Muscle of leg (tissue), 11 donors: ENCODE results near the gene CDH13. TPM values are rescaled to one million over a fixed set of nuclear protein-coding genes. Genes with fewer than 3 reads are reported as not detected.

Experiments
- DNase-seq: peaks from one replicate; pipeline ENCODE4 v3.0.0; 2013
- H3K27ac ChIP-seq: one replicate; pipeline ENCODE4 v1.5.1; 2013; ENCODE audit warnings: mild to moderate bottlenecking, low read length, control low read depth
- H3K27me3 ChIP-seq: one replicate; pipeline ENCODE4 v1.6.1; 2013; ENCODE audit warnings: low read length; ENCODE audit not compliant: control insufficient read depth, insufficient read depth
- H3K36me3 ChIP-seq: one replicate; pipeline ENCODE4 v1.6.1; 2013; ENCODE audit warnings: low read length; ENCODE audit not compliant: control insufficient read depth, insufficient read depth
- H3K4me1 ChIP-seq: one replicate; pipeline ENCODE4 v1.6.1; 2013; ENCODE audit warnings: low read length; ENCODE audit not compliant: control insufficient read depth, insufficient read depth
- H3K4me3 ChIP-seq: one replicate; pipeline ENCODE4 v1.5.1; 2013; ENCODE audit warnings: low read length, control low read depth
- H3K9me3 ChIP-seq: replicated peaks from 2 replicates; pipeline ENCODE4 v1.6.1; 2013; ENCODE audit warnings: low read depth, low read length; ENCODE audit not compliant: control insufficient read depth
- WGBS: methylation state at CpG from one replicate; pipeline ENCODE4 v1.1.5; 2013; ENCODE audit warnings: missing lambda C conversion rate; ENCODE audit not compliant: insufficient coverage; 5-methylcytosine and 5-hydroxymethylcytosine counted together
- polyA plus RNA-seq, 8 donors: library from polyadenylated mRNA; unstranded; fragments of 120-200 nt; gene quantifications; one replicate each; pipeline versions ENCODE4 v1.2.1 to v1.2.3, GENCODE V29; 2013; ENCODE audit warnings: inconsistent platforms in 1 of 8, low replicate concordance in 1 of 8; ENCODE audit not compliant: insufficient read length in 8 of 8, insufficient read depth in 1 of 8
- total RNA-seq: library from RNA; stranded (reverse); fragments of 120-200 nt; gene quantifications from one replicate; pipeline ENCODE4 v1.2.4, GENCODE V29; 2013

The CDH13 gene
- total and polyA plus RNA-seq, 9 donors: 30.5 to 55.7 (median 47.9) TPM

GRCh38 chr16:83441517-83441916 is 814.7 kb downstream of the CDH13 start:
- no peak overlapping the region for H3K27ac ChIP-seq
- H3K36me3 ChIP-seq: no peaks in the 10 kb centered on the region
- DNase-seq: no peak
- 0% methylated on average over 1 of the region's 4 CpGs for WGBS
- H3K27me3 ChIP-seq: no peaks in the 10 kb centered on the region
- H3K4me1 ChIP-seq: no peaks in the 10 kb centered on the region
- no peaks in the 10 kb centered on the region for H3K9me3 ChIP-seq
- H3K4me3 ChIP-seq: no peak overlapping the region

- Histone ChIP-seq H3K4me1 (no peaks in the 10 kb centered on the region), H3K27me3 (no peaks in the 10 kb centered on the region), H3K4me3 (no peak overlapping the region), H3K27ac (no peak overlapping the region), H3K9me3 (no peaks in the 10 kb centered on the region), H3K36me3 (no peaks in the 10 kb centered on the region)
- 49% methylated on average over 2 of the region's 3 CpGs for WGBS
- no peak for DNase-seq
These were observed 817.2 kb downstream of the CDH13 start for GRCh38 chr16:83443972-83444371.

GRCh38 chr16:83447560-83447959 is 820.8 kb downstream of the CDH13 start:
- H3K4me1 ChIP-seq: no peaks in the 10 kb centered on the region
- H3K9me3 ChIP-seq: no peaks in the 10 kb centered on the region
- DNase-seq: no peak
- no peak overlapping the region for H3K4me3 ChIP-seq
- WGBS: no CpG with 5 or more reads among the region's 2 CpGs
- no peaks in the 10 kb centered on the region for H3K36me3 ChIP-seq
- no peaks in the 10 kb centered on the region for H3K27me3 ChIP-seq
- H3K27ac ChIP-seq: no peak overlapping the region

- WGBS: 79% methylated on average over 12 of the region's 12 CpGs
- Histone ChIP-seq H3K4me3 (no peak overlapping the region), H3K27me3 (no peaks in the 10 kb centered on the region), H3K27ac (no peak overlapping the region), H3K4me1 (no peaks in the 10 kb centered on the region), H3K36me3 (no peaks in the 10 kb centered on the region), H3K9me3 (no peaks in the 10 kb centered on the region)
- DNase-seq: no peak
These were observed 823.1 kb downstream of the CDH13 start for GRCh38 chr16:83449861-83450260.

- no CpG with 5 or more reads among the region's 2 CpGs for WGBS
- H3K27ac ChIP-seq: no peak overlapping the region
- no peaks in the 10 kb centered on the region for H3K36me3 ChIP-seq
- no peaks in the 10 kb centered on the region for H3K27me3 ChIP-seq
- no peak for DNase-seq
- no peaks in the 10 kb centered on the region for H3K9me3 ChIP-seq
- no peak overlapping the region for H3K4me3 ChIP-seq
- H3K4me1 ChIP-seq: no peaks in the 10 kb centered on the region
These were observed 827.2 kb downstream of the CDH13 start for GRCh38 chr16:83453977-83454376.

GRCh38 chr16:83455716-83456115 is 828.9 kb downstream of the CDH13 start:
- Histone ChIP-seq H3K27ac (no peak overlapping the region), H3K27me3 (no peaks in the 10 kb centered on the region), H3K4me1 (no peaks in the 10 kb centered on the region), H3K36me3 (no peaks in the 10 kb centered on the region), H3K4me3 (no peak overlapping the region), H3K9me3 (no peaks in the 10 kb centered on the region)
- no CpG with 5 or more reads among the region's 6 CpGs for WGBS
- no peak for DNase-seq

- Histone ChIP-seq H3K27ac (no peak overlapping the region), H3K36me3 (no peaks in the 10 kb centered on the region), H3K4me1 (no peaks in the 10 kb centered on the region), H3K27me3 (no peaks in the 10 kb centered on the region), H3K9me3 (no peaks in the 10 kb centered on the region), H3K4me3 (no peak overlapping the region)
- WGBS: 78% methylated on average over 5 of the region's 8 CpGs
- no peak for DNase-seq
These were observed 830.2 kb downstream of the CDH13 start for GRCh38 chr16:83456934-83457333.

- H3K27me3 ChIP-seq: no peaks in the 10 kb centered on the region
- no peaks in the 10 kb centered on the region for H3K9me3 ChIP-seq
- H3K4me1 ChIP-seq: no peaks in the 10 kb centered on the region
- no peaks in the 10 kb centered on the region for H3K36me3 ChIP-seq
- no peak overlapping the region for H3K27ac ChIP-seq
- WGBS: 67% methylated on average over 3 of the region's 4 CpGs
- no peak for DNase-seq
- H3K4me3 ChIP-seq: no peak overlapping the region
These were observed 831.8 kb downstream of the CDH13 start for GRCh38 chr16:83458612-83459011.

GRCh38 chr16:83464991-83465390 is 838.2 kb downstream of the CDH13 start:
- Histone ChIP-seq H3K9me3 (no peaks in the 10 kb centered on the region), H3K27me3 (no peaks in the 10 kb centered on the region), H3K36me3 (no peaks in the 10 kb centered on the region), H3K4me3 (no peak overlapping the region), H3K4me1 (no peaks in the 10 kb centered on the region), H3K27ac (no peak overlapping the region)
- DNase-seq: no peak
- 45% methylated on average over 3 of the region's 6 CpGs for WGBS

- Histone ChIP-seq H3K4me3 (no peak overlapping the region), H3K4me1 (no peaks in the 10 kb centered on the region), H3K27me3 (no peaks in the 10 kb centered on the region), H3K27ac (no peak overlapping the region), H3K9me3 (no peaks in the 10 kb centered on the region), H3K36me3 (no peaks in the 10 kb centered on the region)
- no peak for DNase-seq
- WGBS: no CpG with 5 or more reads among the region's 3 CpGs
These were observed 843.6 kb downstream of the CDH13 start for GRCh38 chr16:83470416-83470815.

- H3K36me3 ChIP-seq: no peaks in the 10 kb centered on the region
- WGBS: 56% methylated on average over 4 of the region's 7 CpGs
These were observed 846.2 kb downstream of the CDH13 start for GRCh38 chr16:83472776-83473501.

More at GRCh38 chr16:83472776-83473501, 846.2 kb downstream of the CDH13 start:
- no peaks in the 10 kb centered on the region for H3K9me3 ChIP-seq
- no peak overlapping the region for H3K27ac ChIP-seq
- no peaks in the 10 kb centered on the region for H3K4me1 ChIP-seq
- H3K4me3 ChIP-seq: no peak overlapping the region
- H3K27me3 ChIP-seq: no peaks in the 10 kb centered on the region
- no peak for DNase-seq
